ENCODE measurements around the gene MACC1. TPM values are rescaled to one million over a fixed set of nuclear protein-coding genes. Genes with fewer than 3 reads are reported as not detected.
A peak's percentile ranks its signal among the peaks of the same experiment; 100 is the strongest.

The MACC1 gene
- total and polyA plus RNA-seq, 9 of the 15 experiments (the other 6 are each of a cell fraction or from before 2014, with no cell fraction given), result 5.9 to 30.2 (median 10.4) TPM

DNA sequence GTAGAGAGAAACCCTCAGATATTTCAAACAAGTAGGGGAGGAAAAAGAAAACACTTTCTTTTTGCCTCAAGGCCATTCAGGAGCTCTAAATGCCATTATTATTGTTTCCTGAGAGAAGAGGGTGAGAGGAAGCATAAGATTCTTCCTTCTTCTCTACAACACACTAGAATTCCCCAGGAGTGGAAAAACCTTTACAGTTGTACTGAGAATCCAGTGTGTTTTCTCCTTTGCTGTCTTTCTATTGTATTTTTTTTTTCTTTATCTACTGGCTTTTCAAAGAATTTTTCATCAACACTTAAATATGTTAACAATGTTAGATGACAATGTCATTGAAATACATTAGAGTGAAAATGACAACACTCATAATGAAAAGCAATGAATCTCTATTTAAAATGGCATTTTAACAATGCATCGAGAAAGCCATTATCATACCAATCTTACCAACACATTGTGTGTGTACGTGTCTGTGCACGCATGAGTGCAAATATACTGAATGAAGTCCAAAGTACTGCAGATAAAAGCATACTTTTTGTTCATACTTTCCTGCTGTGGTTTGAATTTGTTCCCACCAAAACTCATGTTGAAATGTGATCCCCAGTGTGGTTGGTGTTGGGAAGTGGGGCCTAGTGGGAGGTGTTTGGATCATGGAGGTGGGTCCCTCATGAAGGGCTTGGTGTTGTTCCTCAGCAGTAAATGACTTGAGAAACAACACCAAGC, 24.2 kb upstream of the MACC1 start:
- in situ Hi-C loops (cut with MboI), result no loop called here
- H3K27ac ChIP-seq (ENCODE audit: extremely low read depth, low read depth, low read length), result 0 out of 3 replicates have a peak overlapping the region, but pooled peaks have one; percentile 13
- FAIRE-seq (no peak), DNase-seq (ENCODE audit: extremely low read depth in 1 of 4, low spot score in 3 of 4) (no peak), ATAC-seq (no peak)
- H3K9ac ChIP-seq (ENCODE audit: insufficient read depth in 1 of 2, low read depth in 2 of 2, low read length in 2 of 2), result no peak overlapping the region
- no peak overlapping the region for H3K4me2 ChIP-seq (ENCODE audit: insufficient read depth, low read length)
- no peaks in the 10 kb centered on the region for H3K9me3 ChIP-seq (replicated peaks; ENCODE audit: control insufficient read depth, insufficient read depth, low read depth, low read length)
- no peaks in the 10 kb centered on the region for H4K20me1 ChIP-seq (replicated peaks; ENCODE audit: control insufficient read depth, insufficient read depth, low read length)
- H3K4me1 ChIP-seq (replicated peaks in 1 of 2; ENCODE audit: control insufficient read depth in 2 of 2, insufficient read depth in 2 of 2, low read length in 2 of 2), result peaks cover 0 to 18% of the 10 kb centered on the region in 2 experiments; a peak in 3 of 5 replicates
- no TSS peak for BruUV-seq (replicated peaks)
- ChIA-PET CTCF (ENCODE audit: low intra/inter-chr PET ratio) (no interaction called here), POLR2A (interaction anchor here (0.6 kb wide), 1 partner anchor 19 kb away, joined by 4 read pairs; no protein-coding TSS in a partner anchor)
- TF ChIP-seq, protein P1, sequence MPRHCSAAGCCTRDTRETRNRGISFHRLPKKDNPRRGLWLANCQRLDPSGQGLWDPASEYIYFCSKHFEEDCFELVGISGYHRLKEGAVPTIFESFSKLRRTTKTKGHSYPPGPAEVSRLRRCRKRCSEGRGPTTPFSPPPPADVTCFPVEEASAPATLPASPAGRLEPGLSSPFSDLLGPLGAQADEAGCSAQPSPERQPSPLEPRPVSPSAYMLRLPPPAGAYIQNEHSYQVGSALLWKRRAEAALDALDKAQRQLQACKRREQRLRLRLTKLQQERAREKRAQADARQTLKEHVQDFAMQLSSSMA (CRISPR knock-in tag; IDR thresholded peaks at IDR 0.05), result no peak
- TF ChIP-seq RAD21 (CRISPR knock-in tag; conservative IDR thresholded peaks at IDR 0.05 in 1 of 2, IDR thresholded peaks at IDR 0.05 in 1 of 2) (no peak), ESRRB (CRISPR knock-in tag; IDR thresholded peaks at IDR 0.05; ENCODE audit: borderline replicate concordance) (no peak), DMBX1 (CRISPR knock-in tag; IDR thresholded peaks at IDR 0.05; ENCODE audit: borderline replicate concordance) (peak; percentile 14; the same call in 1 of the 2 replicates), GTF2E2 (tag; IDR thresholded peaks at IDR 0.05) (0 out of 2 replicates have a peak, but pooled peaks have one; percentile 20)
- H3K36me3 ChIP-seq (ENCODE audit: control insufficient read depth, insufficient read depth, low read length), result no peaks in the 10 kb centered on the region
- peak overlapping the region; percentile 85 for H2AFZ ChIP-seq (ENCODE audit: low read depth, low read length)
- no peaks in the 10 kb centered on the region for H3K79me2 ChIP-seq (ENCODE audit: control insufficient read depth, insufficient read depth, low read length)
- 79% methylated on average over 3 of the region's 3 CpGs for WGBS (ENCODE audit: insufficient coverage, low coverage, missing lambda C conversion rate)
- H3K27me3 ChIP-seq (ENCODE audit: control insufficient read depth in 2 of 2, insufficient read depth in 2 of 2, low read length in 2 of 2), result no peaks in the 10 kb centered on the region
- no peak overlapping the region for H3K4me3 ChIP-seq
- intact Hi-C loops (cut with micrococcal nuclease), result no loop called here
- no peaks in the 10 kb centered on the region for H3K9me1 ChIP-seq (ENCODE audit: control insufficient read depth, insufficient read depth, low read length)
